GM19043 (cell line): ENCODE measurements around the gene VDR.
"Not testable (repeated sequence)": the region's sequence is repeated elsewhere in the genome, so short reads cannot be mapped to it uniquely, and the experiment has no call there.

ENCODE experiments used
- ATAC-seq: cut with Tn5 transposase; IDR thresholded peaks from one replicate; pipeline ENCODE4 v1.9.1; 2021; ENCODE audit warnings: low read depth; ENCODE audit not compliant: unreplicated experiment

Gene VDR

GRCh38 chr12:47817272-47818006 is 87.4 kb downstream of the VDR start:
- ATAC-seq = no peak

- no peak for ATAC-seq
These were observed 88.2 kb downstream of the VDR start for GRCh38 chr12:47816403-47817271.

DNA sequence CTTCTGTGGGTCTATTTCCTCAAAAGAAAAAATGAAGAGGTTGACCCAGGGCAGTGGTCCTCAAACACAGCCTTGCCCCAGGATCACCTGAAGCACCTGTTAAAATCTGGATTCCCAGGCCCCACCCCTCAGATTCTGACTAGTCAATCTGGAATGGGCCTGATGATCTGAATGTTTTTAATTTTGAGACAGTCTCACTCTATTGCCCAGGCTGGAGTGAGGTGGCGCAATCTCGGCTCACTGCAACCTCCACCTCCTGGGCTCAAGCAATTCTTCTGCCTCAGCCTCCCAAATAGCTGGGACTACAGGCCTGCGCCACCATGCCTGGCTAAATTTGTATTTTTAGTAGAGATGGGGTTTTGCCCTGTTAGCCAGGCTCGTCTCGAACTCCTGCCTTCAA is 89.3 kb downstream of the VDR start:
- ATAC-seq = not testable (repeated sequence)

DNA sequence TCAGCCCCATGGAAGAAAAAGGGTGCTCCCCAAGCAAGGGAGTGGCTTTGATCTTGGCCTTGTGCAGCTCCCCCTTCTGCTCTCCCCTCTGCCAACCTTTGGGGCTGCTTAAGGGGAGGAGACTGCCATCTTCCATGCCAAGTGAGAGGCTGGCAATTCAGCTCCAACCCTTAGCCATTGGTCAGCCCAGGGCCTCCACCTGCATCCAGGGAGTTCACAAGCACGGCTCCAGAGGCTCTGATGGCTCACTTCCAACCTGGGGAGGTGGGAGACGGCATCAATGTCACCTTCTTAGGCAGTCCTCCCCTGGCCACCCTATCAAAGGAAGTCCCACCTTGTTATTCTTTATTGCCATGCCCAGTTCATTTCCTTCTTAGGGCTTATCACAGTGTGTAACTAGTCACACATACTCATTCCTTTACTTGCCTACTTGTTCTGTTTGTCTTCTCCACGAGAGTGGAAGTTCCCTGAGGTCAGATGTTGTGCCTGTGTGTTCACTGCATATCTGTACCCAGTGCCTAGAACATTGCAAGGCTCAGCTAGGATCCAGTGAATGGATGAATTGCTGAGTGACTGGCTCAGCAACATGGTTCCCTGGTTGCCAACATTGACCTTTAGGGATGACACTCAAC is 90.1 kb downstream of the VDR start:
- ATAC-seq = no peak

GRCh38 chr12:47813511-47814196 is 91.1 kb downstream of the VDR start:
- peak; percentile 39 for ATAC-seq

DNA sequence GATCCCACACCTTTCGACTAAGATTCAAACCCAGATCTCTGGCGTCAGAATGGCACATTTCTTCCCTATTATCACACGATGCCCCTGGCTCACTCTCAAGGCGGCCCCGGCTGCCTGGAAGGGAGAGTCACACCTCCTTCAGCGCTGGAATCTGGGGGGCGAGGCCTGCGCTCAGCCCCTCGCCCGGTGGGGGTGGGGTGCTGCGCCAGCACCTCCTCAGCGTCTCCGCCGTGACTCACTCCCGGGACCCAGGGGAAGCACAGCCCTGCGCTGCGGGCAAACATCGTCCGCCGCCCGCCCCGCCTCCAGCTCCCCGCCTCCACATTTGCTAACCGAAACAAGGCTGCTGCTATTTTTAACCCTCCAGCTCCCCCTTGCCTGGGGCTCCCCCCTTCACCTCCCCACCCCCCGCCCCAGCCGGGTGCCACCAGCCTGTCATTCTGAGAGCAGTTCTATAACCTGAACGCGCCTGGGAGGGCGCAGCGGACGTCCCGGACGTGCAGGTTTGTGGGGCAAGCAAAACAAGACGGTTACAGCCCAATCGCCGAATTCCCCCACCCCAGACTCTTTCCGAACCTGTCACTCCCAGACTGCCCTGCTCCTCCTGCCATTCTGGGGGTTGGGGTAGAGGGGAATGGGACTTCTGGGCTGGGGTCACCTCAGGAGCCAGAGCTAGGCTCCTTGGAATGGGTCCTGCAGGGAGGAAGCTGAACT is 91.8 kb downstream of the VDR start:
- peak; percentile 54 for ATAC-seq

GRCh38 chr12:47811581-47812484 is 93.0 kb downstream of the VDR start:
- ATAC-seq = no peak

- ATAC-seq = no peak
These were observed 93.8 kb downstream of the VDR start for GRCh38 chr12:47811072-47811396.

DNA sequence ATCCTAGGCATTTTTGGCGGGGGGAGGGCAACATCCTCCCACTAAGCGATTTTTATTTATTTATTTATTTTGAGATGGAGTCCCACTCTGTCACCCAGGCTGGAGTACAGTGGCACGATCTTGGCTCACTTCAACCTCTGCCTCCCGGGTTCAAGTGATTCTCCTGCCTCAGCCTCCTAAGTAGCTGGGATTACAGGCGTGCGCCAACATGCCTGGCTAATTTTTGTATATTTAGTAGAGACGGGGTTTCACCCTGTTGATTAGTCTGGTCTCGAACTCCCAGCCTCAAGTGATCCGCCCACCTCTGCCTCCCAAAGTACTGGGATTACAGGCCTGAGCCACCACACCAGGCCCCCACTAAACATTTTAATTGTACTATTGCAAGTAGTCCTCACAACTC is 95.3 kb downstream of the VDR start:
- ATAC-seq = not testable (repeated sequence)

DNA sequence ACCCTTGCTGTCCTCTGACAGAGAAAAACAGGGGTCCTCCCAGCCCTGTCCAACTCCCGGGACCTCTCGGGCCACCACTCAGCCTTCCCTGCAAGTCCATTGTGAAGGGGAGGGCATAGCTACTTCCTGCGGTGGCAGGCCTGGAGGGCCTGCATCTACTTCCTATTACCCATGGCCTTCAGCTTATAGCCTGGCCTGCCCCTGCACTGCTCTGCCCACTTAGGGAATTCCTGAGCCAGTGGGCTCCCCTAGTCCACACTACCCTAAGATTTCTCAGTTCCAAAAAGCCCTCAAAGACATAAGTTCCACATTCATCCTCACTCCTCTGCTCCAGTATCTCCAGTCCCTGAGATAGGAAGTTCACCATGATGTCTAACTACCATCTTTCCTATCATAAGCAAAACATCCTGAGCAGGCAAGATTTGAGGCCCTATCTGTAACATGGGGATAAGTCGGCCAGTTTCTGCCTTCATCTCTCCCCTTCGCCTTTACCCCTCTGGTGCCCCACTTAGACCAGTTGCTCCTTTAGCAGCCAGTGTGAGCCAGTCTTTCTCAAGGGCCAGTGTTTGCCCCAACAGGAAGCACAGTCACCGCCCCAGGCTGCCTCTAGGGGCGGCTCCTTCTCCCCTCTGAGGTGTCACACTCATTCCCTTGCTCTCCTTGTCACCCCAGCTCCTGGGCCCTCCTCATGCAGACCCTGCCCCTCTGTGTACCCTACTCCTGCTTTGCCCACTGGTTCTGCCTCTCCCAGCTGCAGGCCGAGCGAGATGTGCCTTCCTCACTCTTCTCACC is 96.0 kb downstream of the VDR start:
- no peak for ATAC-seq

- ATAC-seq = peak; percentile 42
These were observed 96.7 kb downstream of the VDR start for GRCh38 chr12:47808050-47808449.

- no peak for ATAC-seq
These were observed 97.5 kb downstream of the VDR start for GRCh38 chr12:47807338-47807737.

DNA sequence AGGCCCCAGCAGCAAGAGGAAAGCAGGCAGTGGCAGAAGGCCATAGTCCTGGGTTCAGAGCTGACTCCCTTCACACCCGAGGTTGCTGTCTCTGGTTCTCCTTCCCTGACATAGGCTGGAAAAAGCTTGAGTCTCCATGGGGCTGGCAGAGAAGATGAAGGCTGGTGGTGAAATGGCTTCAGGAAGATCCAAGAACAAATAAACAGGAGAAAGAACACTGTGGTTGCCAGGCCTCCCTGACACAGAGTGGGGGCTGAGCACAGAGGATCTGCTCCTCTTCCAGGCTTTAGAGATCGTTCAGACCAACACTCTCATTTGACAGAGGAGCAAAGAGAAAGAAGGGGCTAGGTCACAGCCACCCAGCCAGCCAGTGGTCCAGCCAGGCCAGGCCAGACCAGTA is 99.4 kb downstream of the VDR start:
- no peak for ATAC-seq

DNA sequence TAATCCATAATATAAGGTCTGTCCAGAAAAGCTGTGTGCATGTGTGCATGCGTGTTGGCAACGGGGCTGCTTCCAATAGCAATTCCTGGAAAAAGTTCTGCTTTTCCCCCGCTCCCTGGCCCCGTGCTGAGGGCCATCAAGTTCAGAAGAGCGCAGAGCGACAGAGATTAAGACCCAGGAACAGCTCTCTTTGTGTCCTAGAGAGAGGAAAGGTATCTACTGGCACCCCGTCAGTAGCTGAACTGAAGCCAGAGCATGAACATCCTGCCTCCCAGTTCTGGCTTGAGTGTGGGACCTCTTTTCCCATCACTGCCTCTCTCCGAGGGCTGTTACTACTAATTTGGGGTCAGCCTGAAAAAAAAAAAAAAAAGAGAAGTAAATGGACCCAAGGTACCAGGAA is 100.6 kb downstream of the VDR start:
- no peak for ATAC-seq

DNA sequence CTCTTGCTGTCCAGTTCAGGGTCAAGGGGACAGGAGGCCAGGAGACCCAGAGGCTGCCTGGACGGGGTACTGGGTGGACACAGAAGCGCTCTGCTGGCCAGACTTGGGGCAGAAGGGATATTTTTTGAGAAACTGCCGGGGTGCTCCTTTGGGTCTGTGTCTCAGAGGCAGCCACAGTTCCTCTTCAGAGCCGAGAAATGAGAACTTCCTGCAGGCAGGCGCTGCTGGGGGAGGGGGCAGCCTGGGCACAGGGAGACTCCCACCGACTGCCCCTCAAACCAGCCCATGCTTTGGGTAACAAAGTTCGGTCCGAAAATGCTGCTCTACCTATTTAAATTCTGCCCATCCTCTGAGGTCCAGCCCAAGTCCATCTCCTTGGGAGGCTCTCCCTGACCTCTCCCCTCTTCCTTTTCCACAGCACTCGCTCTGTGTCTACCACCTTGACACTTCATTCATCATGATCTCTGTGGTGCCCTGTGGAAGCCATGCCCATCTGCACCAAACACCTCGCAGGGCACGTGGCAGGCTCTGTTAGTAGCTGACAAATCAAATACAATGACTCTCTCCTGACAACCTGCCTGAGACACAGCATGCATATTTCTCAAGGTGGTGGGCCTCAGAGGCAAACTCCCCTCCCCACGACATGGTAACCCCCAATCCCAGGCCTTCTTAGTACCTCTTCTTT is 101.5 kb downstream of the VDR start:
- no peak for ATAC-seq

GRCh38 chr12:47802312-47802711 is 102.5 kb downstream of the VDR start:
- no peak for ATAC-seq

DNA sequence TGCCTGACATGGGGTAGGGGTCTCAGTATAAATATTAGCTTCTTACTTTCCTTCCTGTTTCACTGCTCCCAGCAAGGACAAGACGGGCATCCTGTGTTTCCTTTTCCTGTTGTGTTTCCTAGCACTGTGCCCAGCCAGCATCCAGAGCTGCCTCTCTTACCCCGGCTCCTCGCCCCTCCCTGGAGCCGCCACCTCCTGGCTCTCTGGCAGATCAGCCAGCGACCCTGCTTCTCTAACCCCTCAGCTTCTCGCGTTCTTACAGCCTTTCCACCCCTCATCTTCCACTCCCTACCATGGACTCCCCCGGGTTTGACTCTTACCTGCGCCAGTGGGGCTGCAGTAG is 102.9 kb downstream of the VDR start:
- ATAC-seq = no peak
